HG03066 (cell line): Measurements from ENCODE around the gene RITA1.
"Not testable (repeated sequence)": the region's sequence is repeated elsewhere in the genome, so short reads cannot be mapped to it uniquely, and the experiment has no call there.

ENCODE experiments used
- ATAC-seq: cut with Tn5 transposase; IDR thresholded peaks from one replicate; pipeline ENCODE4 v1.9.1; 2021; ENCODE audit warnings: low read depth; ENCODE audit not compliant: unreplicated experiment

Gene RITA1

GRCh38 chr12:113201187-113202177 lies 16.0 kb downstream of the RITA1 start:
- ATAC-seq = no peak

- ATAC-seq = no peak
Observed at GRCh38 chr12:113202300-113203075, 17.0 kb downstream of the RITA1 start.

- no peak for ATAC-seq
Observed at GRCh38 chr12:113203852-113204760, 18.6 kb downstream of the RITA1 start.

GRCh38 chr12:113204804-113205203 lies 19.3 kb downstream of the RITA1 start:
- no peak for ATAC-seq

- not testable (repeated sequence) for ATAC-seq
Observed at GRCh38 chr12:113206802-113207201, 21.3 kb downstream of the RITA1 start.

GRCh38 chr12:113207613-113208040 lies 22.1 kb downstream of the RITA1 start:
- peak; percentile 4 for ATAC-seq

- peak; percentile 78 for ATAC-seq
Observed at GRCh38 chr12:113208041-113208934, 22.8 kb downstream of the RITA1 start.

- ATAC-seq = no peak
Observed at GRCh38 chr12:113211160-113211559, 25.6 kb downstream of the RITA1 start.

- ATAC-seq = peak; percentile 51
Observed at GRCh38 chr12:113214895-113215400, 29.4 kb downstream of the RITA1 start.

- ATAC-seq = no peak
Observed at GRCh38 chr12:113216027-113216426, 30.5 kb downstream of the RITA1 start.

- no peak for ATAC-seq
Observed at GRCh38 chr12:113220593-113221180, 35.2 kb downstream of the RITA1 start.

- peak; percentile 88 for ATAC-seq
Observed at GRCh38 chr12:113221181-113221996, 35.9 kb downstream of the RITA1 start, which contains the start of gene TPCN1. Gene TPCN1, plus strand, starts transcription at chr12:113221464. Its CDS starts 5,389 bp downstream, at chr12:113226853.

- no peak for ATAC-seq
Observed at GRCh38 chr12:113221997-113222729, 36.6 kb downstream of the RITA1 start.

GRCh38 chr12:113222730-113223531 lies 37.4 kb downstream of the RITA1 start:
- no peak for ATAC-seq

GRCh38 chr12:113224955-113225354 lies 39.4 kb downstream of the RITA1 start:
- no peak for ATAC-seq
